Duodenal mucosa (tissue), 2 donors: ENCODE data around the gene STAG1.
A peak's percentile ranks its signal among the peaks of the same experiment; 100 is the strongest.
"Not testable (repeated sequence)": the region's sequence is repeated elsewhere in the genome, so short reads cannot be mapped to it uniquely, and the experiment has no call there.

Source experiments
- H3K27ac ChIP-seq: one replicate; pipeline ENCODE4 v1.7.0; 2013; ENCODE audit warnings: low read depth, low read length
- H3K27me3 ChIP-seq, 2 donors: one replicate each; pipeline ENCODE4 v1.7.0; 2013; ENCODE audit warnings: low read length in 2 of 2, control low read depth in 1 of 2; ENCODE audit not compliant: insufficient read depth in 2 of 2, control insufficient read depth in 1 of 2
- H3K36me3 ChIP-seq, 2 donors: one replicate each; pipeline ENCODE4 v1.7.0; 2013; ENCODE audit warnings: low read length in 2 of 2, control low read depth in 1 of 2; ENCODE audit not compliant: insufficient read depth in 2 of 2, control insufficient read depth in 1 of 2
- H3K4me1 ChIP-seq, 2 donors: one replicate each; pipeline ENCODE4 v1.7.0; 2013; ENCODE audit warnings: low read length in 2 of 2, control low read depth in 1 of 2; ENCODE audit not compliant: insufficient read depth in 2 of 2, control insufficient read depth in 1 of 2
- H3K4me3 ChIP-seq, 2 donors: one replicate each; pipeline ENCODE4 v1.7.0; 2013; ENCODE audit warnings: low read length in 2 of 2, low read depth in 1 of 2
- H3K9ac ChIP-seq, 2 donors: one replicate each; pipeline ENCODE4 v1.7.0; 2013; ENCODE audit warnings: low read length in 2 of 2, low read depth in 1 of 2
- H3K9me3 ChIP-seq, 2 donors: one replicate each; pipeline ENCODE4 v1.7.0; 2013; ENCODE audit warnings: low read length in 2 of 2, control low read depth in 1 of 2; ENCODE audit not compliant: control insufficient read depth in 1 of 2

STAG1 gene

GRCh38 chr3:136752172-136752421 lies at the start of gene STAG1:
TSS of gene STAG1 (minus strand) at chr3:136752378. CDS start at chr3:136630898, 121,480 bp downstream.
- H3K9ac ChIP-seq, result peak within 1 kb of the TSS; percentile 83 to 88
- peak within 1 kb of the TSS; percentile 98 for H3K27ac ChIP-seq
- peak within 1 kb of the TSS; percentile 90 to 93 for H3K4me3 ChIP-seq
- peaks cover 22 to 27% of the 10 kb centered on the region in 2 donors for H3K4me1 ChIP-seq
- no peaks in the 10 kb centered on the region for H3K9me3 ChIP-seq
- H3K27me3 ChIP-seq, result no peaks in the 10 kb centered on the region
- no peaks in the 10 kb centered on the region for H3K36me3 ChIP-seq

DNA sequence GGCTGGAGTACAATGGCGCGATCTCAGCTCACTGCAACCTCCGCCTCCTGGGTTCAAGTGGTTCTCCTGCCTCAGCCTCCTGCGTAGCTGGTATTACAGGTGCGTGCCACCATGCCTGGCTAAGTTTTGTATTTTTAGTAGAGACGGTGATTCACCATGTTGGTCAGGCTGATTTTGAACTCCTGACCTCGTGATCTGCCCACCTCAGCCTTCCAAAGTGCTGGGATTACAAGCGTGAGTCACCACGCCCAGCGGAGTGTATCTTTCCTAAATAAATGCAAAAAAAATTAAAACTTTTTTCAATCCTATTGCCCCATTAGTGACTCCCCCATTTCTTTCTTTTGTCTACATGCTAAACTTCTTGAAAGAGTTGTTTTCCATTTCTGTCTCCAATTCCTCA lies 49.0 kb upstream of the STAG1 start:
- H3K9me3 ChIP-seq, H3K27me3 ChIP-seq, H3K27ac ChIP-seq, H3K36me3 ChIP-seq, H3K4me3 ChIP-seq, H3K4me1 ChIP-seq, H3K9ac ChIP-seq: not testable (repeated sequence)

GRCh38 chr3:136792556-136793330 lies 40.6 kb upstream of the STAG1 start:
- no peaks in the 10 kb centered on the region for H3K36me3 ChIP-seq
- H3K4me3 ChIP-seq, result no peak overlapping the region
- H3K27ac ChIP-seq, result no peak overlapping the region
- H3K9ac ChIP-seq, result no peak overlapping the region
- H3K27me3 ChIP-seq, result no peaks in the 10 kb centered on the region
- no peaks in the 10 kb centered on the region for H3K4me1 ChIP-seq
- no peaks in the 10 kb centered on the region for H3K9me3 ChIP-seq

- Histone ChIP-seq H3K4me1 (peaks cover 0 to 12% of the 10 kb centered on the region in 2 donors), H3K36me3 (no peaks in the 10 kb centered on the region), H3K9me3 (no peaks in the 10 kb centered on the region), H3K27me3 (no peaks in the 10 kb centered on the region), H3K4me3 (no peak overlapping the region), H3K27ac (no peak overlapping the region), H3K9ac (no peak overlapping the region)
These were observed 38.6 kb upstream of the STAG1 start for GRCh38 chr3:136790786-136791185.

- no peaks in the 10 kb centered on the region for H3K9me3 ChIP-seq
- no peaks in the 10 kb centered on the region for H3K36me3 ChIP-seq
- peaks cover 0 to 12% of the 10 kb centered on the region in 2 donors for H3K4me1 ChIP-seq
- no peak overlapping the region for H3K9ac ChIP-seq
- no peak overlapping the region for H3K27ac ChIP-seq
- H3K27me3 ChIP-seq, result no peaks in the 10 kb centered on the region
- H3K4me3 ChIP-seq, result no peak overlapping the region
These were observed 37.8 kb upstream of the STAG1 start for GRCh38 chr3:136789976-136790375.

DNA sequence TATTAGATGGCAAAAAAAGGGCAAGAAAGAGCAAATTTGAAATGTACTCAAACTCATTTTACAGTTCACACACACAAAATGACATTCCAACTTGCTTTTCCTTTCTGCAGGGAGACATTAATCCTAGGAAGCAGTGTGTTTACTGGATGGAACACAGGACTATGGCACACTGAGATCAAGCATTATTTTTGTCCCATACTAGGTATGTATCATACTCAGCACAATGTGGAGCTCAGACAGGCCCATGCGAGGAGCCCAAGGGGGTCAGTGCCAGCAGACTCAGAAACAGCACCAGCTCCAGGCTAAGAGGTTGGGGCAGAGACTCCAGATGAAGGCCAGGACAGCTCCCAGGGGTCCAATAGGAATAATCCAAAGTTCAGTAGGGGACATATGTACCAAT lies 36.0 kb upstream of the STAG1 start:
- no peak overlapping the region for H3K4me3 ChIP-seq
- H3K27me3 ChIP-seq, result no peaks in the 10 kb centered on the region
- no peak overlapping the region for H3K27ac ChIP-seq
- H3K9ac ChIP-seq, result no peak overlapping the region
- peaks cover 0 to 12% of the 10 kb centered on the region in 2 donors for H3K4me1 ChIP-seq
- no peaks in the 10 kb centered on the region for H3K36me3 ChIP-seq
- H3K9me3 ChIP-seq, result no peaks in the 10 kb centered on the region

DNA sequence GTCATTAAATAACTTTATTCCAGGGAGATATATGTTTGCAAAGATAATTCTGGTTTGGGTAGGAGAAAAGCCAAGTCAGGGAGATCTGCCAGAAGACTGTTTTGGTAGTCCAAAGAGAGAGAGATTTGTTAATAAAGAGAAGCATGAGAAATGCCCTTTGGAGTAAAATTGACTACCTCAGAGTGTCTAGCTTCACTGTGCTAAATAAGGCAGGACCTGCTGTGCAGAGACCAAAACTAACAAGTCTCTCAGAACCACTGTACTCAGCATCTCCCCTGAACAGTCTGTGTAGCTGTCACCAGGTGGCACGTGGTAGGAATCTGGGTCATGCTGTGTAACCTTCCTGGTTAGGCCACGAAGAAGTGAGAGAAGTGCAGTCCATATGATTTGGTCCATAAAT lies 35.2 kb upstream of the STAG1 start:
- no peaks in the 10 kb centered on the region for H3K27me3 ChIP-seq
- no peak overlapping the region for H3K27ac ChIP-seq
- H3K9me3 ChIP-seq, result no peaks in the 10 kb centered on the region
- H3K4me3 ChIP-seq, result no peak overlapping the region
- H3K36me3 ChIP-seq, result no peaks in the 10 kb centered on the region
- peaks cover 0 to 12% of the 10 kb centered on the region in 2 donors for H3K4me1 ChIP-seq
- no peak overlapping the region for H3K9ac ChIP-seq

- no peak overlapping the region for H3K27ac ChIP-seq
- peaks cover 0 to 12% of the 10 kb centered on the region in 2 donors for H3K4me1 ChIP-seq
- no peak overlapping the region for H3K9ac ChIP-seq
- no peaks in the 10 kb centered on the region for H3K36me3 ChIP-seq
- no peak overlapping the region for H3K4me3 ChIP-seq
- H3K9me3 ChIP-seq, result no peaks in the 10 kb centered on the region
- H3K27me3 ChIP-seq, result no peaks in the 10 kb centered on the region
These were observed 31.6 kb upstream of the STAG1 start for GRCh38 chr3:136783708-136784191.

DNA sequence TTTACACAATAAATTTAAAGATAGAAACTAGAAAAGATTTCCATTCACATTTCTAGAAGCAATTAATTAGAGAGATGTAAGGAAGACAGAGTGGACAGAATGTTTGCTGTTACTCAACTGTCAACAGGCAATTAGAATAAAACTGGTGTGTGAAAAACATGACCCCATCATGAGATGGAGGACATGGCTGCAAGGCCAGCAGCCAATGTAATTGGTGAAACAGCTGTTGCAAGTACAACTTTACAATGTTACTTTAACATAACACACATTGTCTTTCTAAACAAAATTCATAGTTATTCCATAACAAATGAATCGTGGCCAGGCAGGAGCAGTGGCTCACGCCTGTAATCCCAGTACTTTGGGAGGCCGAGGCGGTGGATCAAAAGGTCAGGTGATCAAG lies 28.6 kb upstream of the STAG1 start:
- H3K27ac ChIP-seq, result no peak overlapping the region
- no peaks in the 10 kb centered on the region for H3K36me3 ChIP-seq
- no peaks in the 10 kb centered on the region for H3K4me1 ChIP-seq
- H3K9me3 ChIP-seq, result no peaks in the 10 kb centered on the region
- no peak overlapping the region for H3K4me3 ChIP-seq
- H3K27me3 ChIP-seq, result no peaks in the 10 kb centered on the region
- no peak overlapping the region for H3K9ac ChIP-seq

- no peak overlapping the region for H3K4me3 ChIP-seq
- no peaks in the 10 kb centered on the region for H3K4me1 ChIP-seq
- H3K27ac ChIP-seq, result no peak overlapping the region
- no peaks in the 10 kb centered on the region for H3K36me3 ChIP-seq
- H3K9ac ChIP-seq, result no peak overlapping the region
- H3K9me3 ChIP-seq, result no peaks in the 10 kb centered on the region
- no peaks in the 10 kb centered on the region for H3K27me3 ChIP-seq
These were observed 26.7 kb upstream of the STAG1 start for GRCh38 chr3:136778865-136779264.
